Keratinocyte (primary cell): ENCODE data around the gene ABCA8. TPM values are rescaled to one million over a fixed set of nuclear protein-coding genes. Genes with fewer than 3 reads are reported as not detected.

Source experiments
- DNase-seq: peaks from one replicate; pipeline ENCODE4 v3.0.0-alpha.2; 2011; ENCODE audit warnings: low read depth, missing footprints, low spot score
- FAIRE-seq: peaks from 2 replicates; lab custom pipeline; 2011; peaks lifted over from hg19 to GRCh38; lab: Jason Lieb, UNC
- H2AFZ ChIP-seq: 2 replicates; pipeline ENCODE4 v1.6.0; 2012; ENCODE audit warnings: low read length, control low read depth, inconsistent platforms; ENCODE audit not compliant: control insufficient read depth
- H3K27ac ChIP-seq: 2 replicates; pipeline ENCODE4 v1.5.1; 2011; ENCODE audit warnings: low read length; ENCODE audit not compliant: control insufficient read depth, insufficient read depth
- H3K27me3 ChIP-seq: 3 replicates; pipeline ENCODE4 v1.6.0; 2011; ENCODE audit warnings: low read length; ENCODE audit not compliant: control insufficient read depth, insufficient read depth; ENCODE audit errors: extremely low read depth
- H3K36me3 ChIP-seq, 2 experiments: 2 replicates in 1 of 2; 3 replicates in 1 of 2; pipeline ENCODE4 v1.5.1; 2011; ENCODE audit warnings: low read length in 2 of 2, mild to moderate bottlenecking in 1 of 2; ENCODE audit not compliant: control insufficient read depth in 2 of 2, insufficient read depth in 2 of 2; ENCODE audit errors: extremely low read depth in 1 of 2
- H3K4me1 ChIP-seq: 3 replicates; pipeline ENCODE4 v1.5.1; 2011; ENCODE audit warnings: low read length; ENCODE audit not compliant: control insufficient read depth, insufficient read depth; ENCODE audit errors: extremely low read depth
- H3K4me2 ChIP-seq: 3 replicates; pipeline ENCODE4 v1.6.0; 2011; ENCODE audit warnings: low read depth, low read length; ENCODE audit not compliant: control insufficient read depth, insufficient read depth; ENCODE audit errors: extremely low read depth
- H3K4me3 ChIP-seq, 3 experiments: fragments of 200-600 bp in 1 of 3; sonication (generic) in 1 of 3; 2 replicates in 2 of 3; 3 replicates in 1 of 3; pipeline ENCODE4 v1.5.1; 2011 to 2016; ENCODE audit warnings: low read length in 3 of 3, mild to moderate bottlenecking in 3 of 3, control low read depth in 2 of 3, inconsistent platforms in 1 of 3, low read depth in 1 of 3, mixed read lengths in 1 of 3, mixed run types in 1 of 3, moderate library complexity in 1 of 3; ENCODE audit not compliant: control insufficient read depth in 2 of 3, insufficient read depth in 2 of 3; ENCODE audit errors: extremely low read depth in 1 of 3
- H3K79me2 ChIP-seq: 2 replicates; pipeline ENCODE4 v1.6.0; 2012; ENCODE audit warnings: low read length; ENCODE audit not compliant: control insufficient read depth, insufficient read depth
- H3K9ac ChIP-seq: 3 replicates; pipeline ENCODE4 v1.6.0; 2011; ENCODE audit warnings: low read length; ENCODE audit not compliant: control insufficient read depth, insufficient read depth; ENCODE audit errors: extremely low read depth
- H3K9me1 ChIP-seq: 3 replicates; pipeline ENCODE4 v1.6.0; 2011; ENCODE audit warnings: low read length; ENCODE audit not compliant: control insufficient read depth, insufficient read depth; ENCODE audit errors: extremely low read depth
- H3K9me3 ChIP-seq: 2 replicates; pipeline ENCODE4 v1.5.1; 2012; ENCODE audit warnings: low read depth, low read length; ENCODE audit not compliant: control insufficient read depth
- H4K20me1 ChIP-seq: 3 replicates; pipeline ENCODE4 v1.6.0; 2011; ENCODE audit warnings: low read length; ENCODE audit not compliant: control insufficient read depth, insufficient read depth; ENCODE audit errors: extremely low read depth
- CTCF ChIP-seq, 3 experiments: IDR thresholded peaks in 1 of 3; conservative IDR thresholded peaks in 1 of 3; optimal IDR thresholded peaks in 1 of 3; 2 replicates in 2 of 3; 3 replicates in 1 of 3; pipeline versions ENCODE3 to v1.5.1; 2011; ENCODE audit warnings: low read length in 3 of 3, mild to moderate bottlenecking in 3 of 3, moderate library complexity in 2 of 3, control low read depth in 1 of 3, inconsistent platforms in 1 of 3; ENCODE audit not compliant: insufficient read depth in 2 of 3; ENCODE audit errors: extremely low read depth in 1 of 3
- EZH2 ChIP-seq: IDR thresholded peaks from one replicate; pipeline ENCODE4 v1.6.1; 2012; ENCODE audit warnings: inconsistent platforms, mild to moderate bottlenecking, low read length, moderate library complexity
- dilution Hi-C: fragments of 300-500 bp; cut with MboI; formaldehyde crosslinking; loops from one replicate; pipeline ENCODE4 v1.7.0; 2020; ENCODE audit warnings: low sequenced_read_pairs; ENCODE audit not compliant: extremely low pct_ligation_motif_present
- polyA plus RNA-seq, 5 experiments: library from polyadenylated mRNA; depleted of rRNA in 3 of 5; stranded (reverse) in 3 of 5; stranded (forward) in 1 of 5; unstranded in 1 of 5; fragments of >200 nt; gene quantifications; 1 replicate in 1 of 5; 2 replicates in 3 of 5; 3 replicates in 1 of 5; pipeline versions ENCODE4 v1.2.1 to v1.2.3, GENCODE V29; 2011 to 2012; ENCODE audit warnings: missing spikeins in 2 of 5, low read depth in 1 of 5, low replicate concordance in 1 of 5

Gene ABCA8
- polyA plus RNA-seq, 1 donor (not counting 4 experiments of a cell fraction or from before 2014, with no cell fraction given), result 0.01 TPM

GRCh38 chr17:68941761-68942160, 13.4 kb downstream of the ABCA8 start:
- no peak overlapping the region for H3K4me2 ChIP-seq
- no peaks in the 10 kb centered on the region for H3K36me3 ChIP-seq
- dilution Hi-C loops, result no loop called here
- H3K79me2 ChIP-seq, result no peaks in the 10 kb centered on the region
- no peak overlapping the region for H2AFZ ChIP-seq
- no peak overlapping the region for H3K27ac ChIP-seq
- H3K4me1 ChIP-seq, result no peaks in the 10 kb centered on the region
- no peaks in the 10 kb centered on the region for H4K20me1 ChIP-seq
- H3K9ac ChIP-seq, result no peak overlapping the region
- no peaks in the 10 kb centered on the region for H3K27me3 ChIP-seq
- no peaks in the 10 kb centered on the region for H3K9me1 ChIP-seq
- DNase-seq (no peak), FAIRE-seq (no peak)
- no peak overlapping the region for H3K4me3 ChIP-seq
- no peaks in the 10 kb centered on the region for H3K9me3 ChIP-seq
- no peak for TF ChIP-seq EZH2
- TF ChIP-seq CTCF (optimal IDR thresholded peaks at IDR 0.05 in 1 of 3, IDR thresholded peaks at IDR 0.05 in 1 of 3, conservative IDR thresholded peaks at IDR 0.05 in 1 of 3; ENCODE audit: extremely low read depth in 1 of 3, insufficient read depth in 2 of 3, low read length in 3 of 3), result no peak

- no peak overlapping the region for H3K27ac ChIP-seq
- H3K27me3 ChIP-seq, result no peaks in the 10 kb centered on the region
- no peaks in the 10 kb centered on the region for H3K9me1 ChIP-seq
- TF ChIP-seq EZH2, result no peak
- TF ChIP-seq CTCF (optimal IDR thresholded peaks at IDR 0.05 in 1 of 3, IDR thresholded peaks at IDR 0.05 in 1 of 3, conservative IDR thresholded peaks at IDR 0.05 in 1 of 3; ENCODE audit: extremely low read depth in 1 of 3, insufficient read depth in 2 of 3, low read length in 3 of 3), result no peak
- no peaks in the 10 kb centered on the region for H3K9me3 ChIP-seq
- H3K4me2 ChIP-seq, result no peak overlapping the region
- H3K79me2 ChIP-seq, result no peaks in the 10 kb centered on the region
- H3K9ac ChIP-seq, result no peak overlapping the region
- no peak overlapping the region for H2AFZ ChIP-seq
- dilution Hi-C loops, result no loop called here
- H3K36me3 ChIP-seq, result no peaks in the 10 kb centered on the region
- H4K20me1 ChIP-seq, result no peaks in the 10 kb centered on the region
- no peak overlapping the region for H3K4me3 ChIP-seq
- H3K4me1 ChIP-seq, result no peaks in the 10 kb centered on the region
- FAIRE-seq, result no peak
- DNase-seq, result no peak
Measured at GRCh38 chr17:68939195-68939594, 16.0 kb downstream of the ABCA8 start.
